ENCODE data around the gene PCDHA1.

GRCh38 chr5:140741967-140742366 lies 44.0 kb upstream of the PCDHA1 start:
- TF ChIP-seq CTCF (optimal IDR thresholded peaks at IDR 0.05 in 1 of 3, IDR thresholded peaks at IDR 0.05 in 1 of 3, conservative IDR thresholded peaks at IDR 0.05 in 1 of 3; ENCODE audit: extremely low read depth in 1 of 3, insufficient read depth in 2 of 3, low read length in 3 of 3) (no peak), EZH2 (IDR thresholded peaks at IDR 0.05; ENCODE audit: low read length) (no peak)
